ENCODE results near the gene ASMT.

The ASMT gene

DNA sequence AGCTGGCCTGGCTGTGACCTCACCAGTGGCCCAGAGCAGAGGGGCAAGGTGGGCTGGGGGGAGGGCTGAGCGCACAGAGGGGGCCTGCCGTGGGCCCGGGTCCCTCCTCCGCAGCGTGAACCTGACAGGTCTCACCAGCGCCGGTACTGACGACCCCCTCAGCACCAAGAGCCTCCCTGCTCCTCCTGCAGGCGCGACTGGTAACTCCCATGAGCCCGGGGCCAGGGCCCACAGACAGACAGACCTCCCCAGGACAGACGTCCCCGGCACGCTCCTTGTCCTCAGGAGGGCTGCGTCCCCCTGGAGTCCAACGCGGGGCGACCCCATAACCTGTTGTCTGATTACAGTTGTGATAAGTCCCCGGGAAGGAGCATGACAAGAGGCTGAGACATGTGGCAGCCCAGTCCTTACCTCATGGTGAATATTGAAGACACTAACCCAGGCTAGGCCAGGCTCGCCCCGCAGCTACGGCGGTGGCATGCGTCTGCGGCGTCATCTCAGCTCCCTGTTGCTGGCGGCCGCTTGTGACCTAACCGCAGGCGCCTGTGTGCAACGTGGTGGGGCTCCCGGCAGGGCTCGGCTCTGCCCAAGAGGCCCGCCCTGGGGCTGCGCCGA lies 15.0 kb upstream of the ASMT start:
- TF ChIP-seq POLR2AphosphoS5 (IDR thresholded peaks at IDR 0.05; ENCODE audit: low read depth, low read length), result no peak
- TF ChIP-seq, protein P1, sequence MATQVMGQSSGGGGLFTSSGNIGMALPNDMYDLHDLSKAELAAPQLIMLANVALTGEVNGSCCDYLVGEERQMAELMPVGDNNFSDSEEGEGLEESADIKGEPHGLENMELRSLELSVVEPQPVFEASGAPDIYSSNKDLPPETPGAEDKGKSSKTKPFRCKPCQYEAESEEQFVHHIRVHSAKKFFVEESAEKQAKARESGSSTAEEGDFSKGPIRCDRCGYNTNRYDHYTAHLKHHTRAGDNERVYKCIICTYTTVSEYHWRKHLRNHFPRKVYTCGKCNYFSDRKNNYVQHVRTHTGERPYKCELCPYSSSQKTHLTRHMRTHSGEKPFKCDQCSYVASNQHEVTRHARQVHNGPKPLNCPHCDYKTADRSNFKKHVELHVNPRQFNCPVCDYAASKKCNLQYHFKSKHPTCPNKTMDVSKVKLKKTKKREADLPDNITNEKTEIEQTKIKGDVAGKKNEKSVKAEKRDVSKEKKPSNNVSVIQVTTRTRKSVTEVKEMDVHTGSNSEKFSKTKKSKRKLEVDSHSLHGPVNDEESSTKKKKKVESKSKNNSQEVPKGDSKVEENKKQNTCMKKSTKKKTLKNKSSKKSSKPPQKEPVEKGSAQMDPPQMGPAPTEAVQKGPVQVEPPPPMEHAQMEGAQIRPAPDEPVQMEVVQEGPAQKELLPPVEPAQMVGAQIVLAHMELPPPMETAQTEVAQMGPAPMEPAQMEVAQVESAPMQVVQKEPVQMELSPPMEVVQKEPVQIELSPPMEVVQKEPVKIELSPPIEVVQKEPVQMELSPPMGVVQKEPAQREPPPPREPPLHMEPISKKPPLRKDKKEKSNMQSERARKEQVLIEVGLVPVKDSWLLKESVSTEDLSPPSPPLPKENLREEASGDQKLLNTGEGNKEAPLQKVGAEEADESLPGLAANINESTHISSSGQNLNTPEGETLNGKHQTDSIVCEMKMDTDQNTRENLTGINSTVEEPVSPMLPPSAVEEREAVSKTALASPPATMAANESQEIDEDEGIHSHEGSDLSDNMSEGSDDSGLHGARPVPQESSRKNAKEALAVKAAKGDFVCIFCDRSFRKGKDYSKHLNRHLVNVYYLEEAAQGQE (IDR thresholded peaks at IDR 0.05; ENCODE audit: insufficient read depth in 1 of 2, low read depth in 2 of 2, low read length in 2 of 2), result no peak
- no peak for TF ChIP-seq TAF1 (IDR thresholded peaks at IDR 0.05; ENCODE audit: borderline replicate concordance, insufficient read depth, low read length)
- no peak for TF ChIP-seq FOXP2 (optimal IDR thresholded peaks at IDR 0.05; ENCODE audit: borderline replicate concordance, extremely low read depth, extremely low read length, insufficient read depth)
- no peak for TF ChIP-seq SIN3A (IDR thresholded peaks at IDR 0.05; ENCODE audit: borderline replicate concordance, insufficient read depth, low read length)

DNA sequence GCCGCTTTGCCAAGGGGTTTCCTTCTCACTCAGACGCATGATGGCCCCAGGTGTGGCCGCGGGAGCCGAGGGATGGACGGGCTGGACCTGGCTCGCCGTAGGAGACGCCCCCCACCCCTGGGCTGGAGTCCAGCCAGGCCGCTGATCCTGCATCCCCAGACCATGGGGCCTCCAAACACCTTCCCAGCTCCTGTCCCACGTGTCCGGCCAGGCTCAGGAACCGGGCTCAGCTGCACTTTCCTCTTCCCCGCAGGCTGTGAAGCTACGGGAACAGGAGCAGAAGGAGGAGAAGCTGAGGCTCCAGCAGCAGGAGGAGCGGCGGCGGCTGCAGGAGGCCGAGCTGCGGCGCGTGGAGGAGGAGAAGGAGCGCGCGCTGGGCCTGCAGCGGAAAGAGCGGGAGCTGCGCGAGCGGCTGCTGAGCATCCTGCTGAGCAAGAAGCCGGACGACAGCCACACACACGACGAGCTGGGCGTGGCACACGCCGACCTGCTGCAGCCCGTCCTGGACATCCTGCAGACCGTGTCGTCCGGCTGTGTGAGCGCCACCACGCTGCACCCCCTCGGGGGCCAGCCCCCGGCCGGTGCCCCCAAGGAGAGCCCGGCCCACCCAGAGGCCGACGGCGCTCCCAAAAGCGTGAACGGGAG lies 14.3 kb upstream of the ASMT start:
- TF ChIP-seq SIN3A (IDR thresholded peaks at IDR 0.05; ENCODE audit: borderline replicate concordance, insufficient read depth, low read length), result no peak

DNA sequence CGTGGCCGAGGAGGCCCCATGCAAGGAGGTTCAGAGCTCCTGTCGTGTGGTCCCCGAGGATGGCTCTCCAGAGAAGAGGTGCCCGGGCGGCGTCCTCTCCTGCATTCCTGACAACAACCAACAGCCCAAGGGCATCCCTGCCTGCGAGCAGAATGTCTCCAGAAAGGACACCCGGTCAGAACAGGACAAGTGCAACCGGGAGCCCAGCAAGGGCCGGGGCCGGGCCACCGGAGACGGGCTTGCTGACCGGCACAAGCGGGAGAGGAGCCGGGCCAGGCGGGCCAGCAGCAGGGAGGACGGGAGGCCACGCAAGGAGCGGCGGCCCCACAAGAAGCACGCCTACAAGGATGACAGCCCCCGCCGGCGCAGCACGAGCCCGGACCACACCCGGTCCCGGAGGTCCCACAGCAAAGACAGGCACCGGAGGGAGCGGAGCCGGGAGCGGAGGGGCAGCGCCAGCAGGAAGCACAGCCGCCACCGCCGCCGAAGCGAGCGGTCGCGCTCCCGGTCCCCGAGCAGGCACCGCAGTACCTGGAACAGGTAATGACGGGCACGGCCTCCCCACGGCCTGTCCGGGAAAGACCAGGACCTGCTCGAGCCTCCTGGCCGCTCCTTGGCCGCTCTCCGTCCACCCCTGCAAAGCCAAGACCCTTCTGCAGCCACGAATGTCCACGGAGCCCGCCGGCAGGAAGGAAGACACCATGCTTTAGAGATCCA lies 13.7 kb upstream of the ASMT start:
- TF ChIP-seq SIN3A (IDR thresholded peaks at IDR 0.05; ENCODE audit: borderline replicate concordance, insufficient read depth, low read length), result no peak
- TF ChIP-seq FOXP2 (optimal IDR thresholded peaks at IDR 0.05; ENCODE audit: borderline replicate concordance, extremely low read depth, extremely low read length, insufficient read depth), result no peak
- TF ChIP-seq, protein P1 (IDR thresholded peaks at IDR 0.05; ENCODE audit: insufficient read depth in 1 of 2, low read depth in 2 of 2, low read length in 2 of 2), result no peak
- no peak for TF ChIP-seq POLR2AphosphoS5 (IDR thresholded peaks at IDR 0.05; ENCODE audit: low read depth, low read length)
- TF ChIP-seq TAF1 (IDR thresholded peaks at IDR 0.05; ENCODE audit: borderline replicate concordance, insufficient read depth, low read length), result no peak

DNA sequence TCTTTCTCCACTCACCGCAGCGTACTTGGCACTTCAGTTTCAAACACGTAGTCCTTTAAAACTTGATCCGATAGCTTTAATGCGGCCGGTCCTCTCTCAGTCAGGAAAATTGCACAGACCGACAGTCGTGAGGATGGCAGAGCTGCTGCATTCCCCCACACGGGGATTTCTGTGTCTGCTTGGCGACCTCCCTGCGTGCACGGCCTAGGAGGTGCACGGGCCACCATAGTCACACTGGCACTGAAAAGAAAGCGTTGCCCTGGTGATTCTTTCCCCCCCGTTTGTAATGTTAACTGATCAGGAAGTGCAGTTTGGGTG lies 13.1 kb upstream of the ASMT start:
- TF ChIP-seq, protein P1 (IDR thresholded peaks at IDR 0.05; ENCODE audit: insufficient read depth in 1 of 2, low read depth in 2 of 2, low read length in 2 of 2), result no peak
- TF ChIP-seq FOXP2 (optimal IDR thresholded peaks at IDR 0.05; ENCODE audit: borderline replicate concordance, extremely low read depth, extremely low read length, insufficient read depth) (no peak), SIN3A (IDR thresholded peaks at IDR 0.05; ENCODE audit: borderline replicate concordance, insufficient read depth, low read length) (no peak), POLR2AphosphoS5 (IDR thresholded peaks at IDR 0.05; ENCODE audit: low read depth, low read length) (no peak), TAF1 (IDR thresholded peaks at IDR 0.05; ENCODE audit: borderline replicate concordance, insufficient read depth, low read length) (no peak)

DNA sequence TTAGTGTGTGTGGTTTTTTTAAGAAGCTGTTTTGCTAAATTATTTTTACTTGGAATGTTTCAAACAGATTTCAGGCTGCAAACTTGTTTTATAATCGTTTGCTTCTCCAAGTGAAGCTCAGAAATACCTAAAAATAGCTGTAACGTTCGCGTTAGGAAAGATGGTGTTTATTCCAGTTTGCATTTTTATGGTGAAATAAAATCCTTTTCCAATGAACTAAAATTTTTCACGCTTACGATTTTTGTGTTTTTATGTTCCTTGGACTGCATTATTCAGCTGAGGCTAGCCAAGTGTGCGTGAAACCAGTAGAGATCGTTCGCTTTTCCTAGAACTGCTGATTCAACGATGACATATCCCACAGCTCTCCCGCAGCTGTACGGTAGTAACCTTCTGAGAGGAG lies 12.6 kb upstream of the ASMT start:
- TF ChIP-seq FOXP2 (optimal IDR thresholded peaks at IDR 0.05; ENCODE audit: borderline replicate concordance, extremely low read depth, extremely low read length, insufficient read depth) (no peak), SIN3A (IDR thresholded peaks at IDR 0.05; ENCODE audit: borderline replicate concordance, insufficient read depth, low read length) (no peak), POLR2AphosphoS5 (IDR thresholded peaks at IDR 0.05; ENCODE audit: low read depth, low read length) (no peak), TAF1 (IDR thresholded peaks at IDR 0.05; ENCODE audit: borderline replicate concordance, insufficient read depth, low read length) (no peak)
- TF ChIP-seq, protein P1 (IDR thresholded peaks at IDR 0.05; ENCODE audit: insufficient read depth in 1 of 2, low read depth in 2 of 2, low read length in 2 of 2), result no peak
